ENCODE results near the gene DHPS.

The DHPS gene

GRCh38 chr19:12626958-12627357, 54.7 kb downstream of the DHPS start:
- no peak for TF ChIP-seq CTCF (IDR thresholded peaks at IDR 0.05; ENCODE audit: extremely low read depth, insufficient read depth, missing control alignments)
- no peak for DNase-seq (ENCODE audit: low spot score)
- in situ Hi-C loops (cut with MboI; ENCODE audit: low pct_unique_long_range_greater_than_20kb, low sequenced_read_pairs, unreplicated experiment) = no loop called here

Measured in GM13977 (cell line).